Posterior cingulate gyrus (tissue), 11 donors: ENCODE measurements around the gene GABBR1.
A peak's percentile ranks its signal among the peaks of the same experiment; 100 is the strongest.

ENCODE experiments used
- DNase-seq, 10 donors: peaks; one replicate each; pipeline versions ENCODE4 v3.0.0 to v3.0.0-alpha.2; 2020 to 2021; ENCODE audit warnings: mixed read lengths in 3 of 10
- intact Hi-C: fragments of 100-400 bp; cut with DNase I; formaldehyde crosslinking; loops from one replicate; pipeline ENCODE4 v1.15.1; 2023

The GABBR1 gene

DNA sequence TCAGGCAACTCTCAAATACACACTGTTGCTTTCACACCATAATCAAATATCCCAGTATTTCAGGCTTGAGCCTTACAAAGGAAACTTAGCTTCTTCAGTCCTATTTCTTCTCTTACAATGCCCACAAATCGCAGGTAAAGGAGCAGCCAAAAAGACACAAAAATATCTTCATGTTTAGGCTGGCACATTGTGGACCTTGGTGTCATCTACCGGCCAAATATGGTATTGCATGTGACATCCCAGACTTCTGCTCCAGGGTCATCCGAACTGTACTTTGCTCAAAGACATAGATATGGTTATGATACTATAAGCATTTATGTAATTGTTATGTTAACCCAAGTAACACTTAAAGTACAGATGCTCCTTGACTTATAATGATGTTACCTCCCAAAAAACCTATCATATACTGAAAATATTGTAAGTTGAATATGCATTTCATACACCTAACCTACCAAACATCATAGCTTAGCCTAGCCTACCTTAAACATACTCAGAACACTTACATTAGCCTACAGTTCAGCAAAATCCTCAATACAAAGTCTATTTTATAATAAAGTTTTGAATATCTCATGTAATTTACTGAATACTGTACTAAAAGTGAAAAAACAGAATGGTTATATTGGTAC lies 43.4 kb downstream of the GABBR1 start:
- intact Hi-C loops: loop anchor here (10.0 kb wide), 1 partner anchor 215 kb away; the partner anchor contains the start of gene OR12D3
- DNase-seq: peak in 2 of 10 donors; percentile 43 to 62

- DNase-seq: no peak
- intact Hi-C loops: loop anchor here (10.0 kb wide), 1 partner anchor 210 kb away; the partner anchor contains the start of gene OR12D3
These were observed 48.2 kb downstream of the GABBR1 start, which contains the start of gene OR2H2 for GRCh38 chr6:29584821-29585220. Gene OR2H2, plus strand, starts transcription at chr6:29585121. Its CDS starts 2,824 bp downstream, at chr6:29587945.

- DNase-seq: no peak
These were observed 55.4 kb downstream of the GABBR1 start for GRCh38 chr6:29577544-29577943.

DNA sequence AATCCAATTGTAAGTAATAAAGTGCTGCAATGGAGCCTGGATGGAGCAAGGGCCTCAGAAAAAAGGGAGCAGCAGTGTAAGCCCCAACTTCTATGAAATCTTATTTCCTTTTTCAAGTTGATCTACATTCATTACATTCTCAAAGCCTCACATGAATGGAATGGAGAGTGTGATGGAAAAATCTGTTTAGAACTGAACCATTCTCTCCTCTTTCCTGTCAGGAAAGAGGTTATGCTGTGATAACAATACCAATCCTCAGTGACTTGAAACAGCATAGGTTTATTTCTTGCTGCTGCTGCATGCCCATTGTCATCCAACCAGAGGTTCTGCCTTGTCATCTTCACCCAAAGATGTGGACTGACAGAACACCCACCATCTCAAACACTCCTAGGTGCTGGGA lies 56.9 kb downstream of the GABBR1 start:
- intact Hi-C loops: no loop called here
- no peak for DNase-seq

More at GRCh38 chr6:29577544-29577943, 55.4 kb downstream of the GABBR1 start:
- intact Hi-C loops: no loop called here

- intact Hi-C loops: no loop called here
- DNase-seq: no peak
These were observed 65.0 kb downstream of the GABBR1 start for GRCh38 chr6:29567991-29568390.

DNA sequence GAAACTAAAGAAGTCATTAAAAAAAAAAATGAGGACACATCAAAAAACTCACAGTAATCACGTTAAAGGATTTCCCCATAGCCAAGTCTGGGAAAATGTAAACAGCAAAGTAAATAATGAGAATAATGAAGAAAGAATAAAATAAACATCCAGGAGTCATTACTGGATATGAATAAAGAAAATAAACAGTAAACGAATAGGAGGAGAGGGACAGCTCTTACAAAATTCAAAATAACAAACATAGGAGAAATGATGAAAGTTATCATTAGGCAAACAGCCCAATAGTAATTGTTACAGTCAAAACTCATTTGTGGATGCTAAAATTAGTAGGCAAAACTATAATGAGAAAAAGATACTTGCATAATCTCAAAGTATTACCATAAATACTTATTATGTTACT lies 65.4 kb downstream of the GABBR1 start:
- intact Hi-C loops: no loop called here
- no peak for DNase-seq

GRCh38 chr6:29566856-29567255 lies 66.1 kb downstream of the GABBR1 start:
- DNase-seq: no peak
- intact Hi-C loops: no loop called here

DNA sequence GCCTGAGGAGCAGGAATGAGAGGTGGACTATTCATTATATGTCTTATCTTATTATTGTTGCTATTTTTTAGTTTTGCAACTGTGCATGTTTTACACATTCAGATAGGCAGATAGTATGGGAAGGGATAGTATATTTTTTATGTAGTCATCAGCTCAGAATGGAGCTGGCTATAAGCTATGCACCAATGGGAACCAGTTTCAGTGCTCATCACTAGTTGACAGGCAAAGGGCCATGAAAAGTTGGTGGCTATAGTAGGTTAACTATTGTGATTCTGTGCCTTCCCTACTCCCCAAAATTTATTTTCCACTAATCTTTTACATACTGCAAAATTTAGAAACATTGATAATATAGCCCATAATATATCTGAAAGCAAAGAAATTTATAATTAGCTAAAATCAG lies 68.1 kb downstream of the GABBR1 start:
- DNase-seq: no peak
- intact Hi-C loops: no loop called here

DNA sequence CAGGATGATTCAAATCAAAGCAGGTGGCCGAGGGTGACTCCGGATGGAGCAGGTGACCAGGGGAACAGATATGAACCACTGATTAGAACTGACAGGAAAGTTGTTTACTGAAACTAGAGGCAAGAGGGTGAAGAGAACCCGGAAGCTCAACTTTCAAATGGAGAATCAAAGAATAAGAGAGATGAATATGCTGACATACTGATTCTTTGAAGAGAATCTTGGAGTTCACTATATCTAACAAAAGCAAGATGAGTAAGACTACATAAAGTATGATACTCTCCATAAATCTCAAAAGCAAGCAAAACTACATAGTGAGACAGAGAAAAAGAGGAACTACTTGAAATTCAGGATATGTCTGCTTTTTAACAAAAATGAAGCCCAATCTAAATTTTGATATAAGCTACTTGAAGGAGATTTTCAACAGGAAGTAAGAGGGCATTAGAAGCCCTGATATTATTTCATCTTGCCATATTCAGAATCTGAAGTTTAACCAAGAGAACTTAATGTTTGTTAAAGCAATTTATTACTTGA lies 69.5 kb downstream of the GABBR1 start:
- DNase-seq: no peak
- intact Hi-C loops: no loop called here

GRCh38 chr6:29561606-29562181 lies 71.3 kb downstream of the GABBR1 start:
- intact Hi-C loops: no loop called here
- no peak for DNase-seq

DNA sequence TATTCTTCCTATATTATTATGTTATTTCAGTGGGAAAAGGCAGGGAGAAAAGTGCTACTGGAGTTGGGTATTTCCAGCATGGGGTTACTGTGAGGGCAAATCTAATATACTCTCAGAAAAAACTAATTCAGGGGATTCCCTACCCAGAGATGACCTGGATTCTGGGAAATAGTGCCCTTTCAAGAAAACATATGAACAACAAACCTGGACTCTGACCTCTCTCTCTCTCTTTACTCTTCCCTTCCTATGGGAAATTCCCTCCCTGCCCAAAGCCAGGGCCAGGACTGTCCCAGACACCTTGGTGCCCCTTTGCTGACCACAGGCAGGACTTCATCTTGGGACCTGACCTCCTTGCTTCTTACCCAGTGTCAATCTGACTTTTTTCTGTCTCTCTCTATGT lies 71.9 kb downstream of the GABBR1 start:
- intact Hi-C loops: no loop called here
- DNase-seq: no peak

DNA sequence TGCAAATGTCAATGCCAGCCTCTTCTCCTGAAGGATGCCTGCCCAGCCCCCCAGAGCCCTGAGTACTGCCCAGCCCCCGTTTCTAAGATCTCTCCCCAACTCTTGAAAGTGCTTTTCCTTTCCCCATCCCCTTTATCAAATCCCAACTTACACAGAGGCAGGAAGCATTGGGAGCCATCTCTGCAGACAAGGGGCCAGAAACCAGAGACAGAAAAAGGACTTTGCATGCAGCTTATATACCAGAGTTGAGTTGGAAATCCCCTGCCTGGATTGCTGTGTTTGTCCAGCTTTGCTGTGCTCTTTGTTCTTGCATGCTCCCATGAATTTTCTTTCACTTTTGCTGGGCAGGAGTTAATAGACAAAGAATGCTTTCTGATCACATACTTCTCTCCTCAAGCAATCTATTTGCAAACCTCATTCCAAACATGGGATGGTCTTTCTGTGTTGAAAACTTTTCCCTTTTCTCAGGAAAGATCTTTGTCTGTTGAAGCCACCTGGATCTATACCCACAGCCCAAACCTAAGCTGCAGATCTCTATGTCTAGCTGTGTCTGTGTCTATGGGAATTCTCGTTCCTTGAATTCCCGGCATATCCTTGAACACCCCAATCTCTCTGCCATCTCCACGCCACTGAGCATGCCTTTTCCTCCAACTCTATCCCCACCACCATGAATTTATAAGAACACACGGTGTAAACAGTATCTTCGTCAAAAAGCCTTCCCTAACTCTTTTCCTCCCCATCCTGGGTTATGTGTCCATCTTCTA lies 73.3 kb downstream of the GABBR1 start, which contains the start of gene UBD:
UBD (minus strand) TSS at position 209 of the 764 bp plus-strand sequence; CDS start at position 178, 31 bp downstream.
- intact Hi-C loops: no loop called here
- no peak for DNase-seq

GRCh38 chr6:29558439-29559079 lies 74.4 kb downstream of the GABBR1 start:
- DNase-seq: no peak
- intact Hi-C loops: no loop called here

DNA sequence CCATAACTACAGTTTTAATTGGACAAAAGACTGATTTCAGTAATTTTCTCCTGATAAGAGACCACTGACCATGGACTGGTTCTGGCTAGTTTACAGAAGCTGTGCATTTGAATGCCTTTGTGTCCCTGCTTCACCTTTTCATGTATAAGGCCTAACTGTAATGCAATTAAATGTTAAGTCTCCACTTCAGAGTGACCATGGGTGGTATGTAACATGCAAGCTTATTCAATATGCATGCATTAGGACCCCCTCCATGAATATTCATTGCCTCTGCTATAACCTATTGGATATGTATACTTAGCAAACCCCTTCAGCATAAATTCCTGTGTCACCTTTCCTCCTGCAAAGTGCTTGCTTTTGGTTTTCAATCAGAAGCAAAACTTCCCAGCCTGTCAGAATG lies 75.7 kb downstream of the GABBR1 start:
- DNase-seq: no peak
- intact Hi-C loops: no loop called here

- DNase-seq: no peak
- intact Hi-C loops: no loop called here
These were observed 78.2 kb downstream of the GABBR1 start for GRCh38 chr6:29554764-29555163.

DNA sequence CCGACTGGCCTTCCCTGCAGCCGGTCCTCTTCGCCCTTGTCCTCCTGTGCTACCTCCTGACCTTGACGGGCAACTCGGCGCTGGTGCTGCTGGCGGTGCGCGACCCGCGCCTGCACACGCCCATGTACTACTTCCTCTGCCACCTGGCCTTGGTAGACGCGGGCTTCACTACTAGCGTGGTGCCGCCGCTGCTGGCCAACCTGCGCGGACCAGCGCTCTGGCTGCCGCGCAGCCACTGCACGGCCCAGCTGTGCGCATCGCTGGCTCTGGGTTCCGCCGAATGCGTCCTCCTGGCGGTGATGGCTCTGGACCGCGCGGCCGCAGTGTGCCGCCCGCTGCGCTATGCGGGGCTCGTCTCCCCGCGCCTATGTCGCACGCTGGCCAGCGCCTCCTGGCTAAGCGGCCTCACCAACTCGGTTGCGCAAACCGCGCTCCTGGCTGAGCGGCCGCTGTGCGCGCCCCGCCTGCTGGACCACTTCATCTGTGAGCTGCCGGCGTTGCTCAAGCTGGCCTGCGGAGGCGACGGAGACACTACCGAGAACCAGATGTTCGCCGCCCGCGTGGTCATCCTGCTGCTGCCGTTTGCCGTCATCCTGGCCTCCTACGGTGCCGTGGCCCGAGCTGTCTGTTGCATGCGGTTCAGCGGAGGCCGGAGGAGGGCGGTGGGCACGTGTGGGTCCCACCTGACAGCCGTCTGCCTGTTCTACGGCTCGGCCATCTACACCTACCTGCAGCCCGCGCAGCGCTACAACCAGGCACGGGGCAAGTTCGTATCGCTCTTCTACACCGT lies 79.5 kb downstream of the GABBR1 start:
- intact Hi-C loops: no loop called here
- DNase-seq: peak in 8 of 10 donors; percentile 24 to 91 (median 42)

DNA sequence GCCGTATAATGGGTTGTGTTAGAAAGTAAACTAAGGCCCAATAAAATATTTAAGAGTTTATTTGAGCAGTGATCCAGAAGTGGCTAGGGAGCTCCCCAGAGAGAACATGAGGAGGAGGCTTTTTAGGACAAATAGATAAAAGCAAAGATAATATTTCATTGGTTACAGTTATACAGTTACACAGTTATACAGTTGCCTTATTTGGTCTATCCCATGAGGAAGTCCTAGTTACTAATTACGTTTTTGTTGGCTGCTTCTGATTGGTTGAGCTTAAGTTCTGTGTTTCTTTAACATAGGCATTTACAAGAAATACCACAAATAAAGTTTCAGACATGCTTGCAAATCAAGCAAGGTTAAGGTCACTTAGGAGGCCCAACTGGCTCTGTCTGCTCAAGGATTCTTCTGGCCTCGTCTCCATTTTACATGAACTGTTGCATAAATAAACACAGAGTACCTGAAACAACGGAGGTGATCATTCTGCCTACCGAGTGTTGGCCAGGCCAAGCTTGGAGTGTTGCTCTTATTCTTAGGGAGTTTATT lies 80.4 kb downstream of the GABBR1 start:
- intact Hi-C loops: no loop called here
- no peak for DNase-seq

DNA sequence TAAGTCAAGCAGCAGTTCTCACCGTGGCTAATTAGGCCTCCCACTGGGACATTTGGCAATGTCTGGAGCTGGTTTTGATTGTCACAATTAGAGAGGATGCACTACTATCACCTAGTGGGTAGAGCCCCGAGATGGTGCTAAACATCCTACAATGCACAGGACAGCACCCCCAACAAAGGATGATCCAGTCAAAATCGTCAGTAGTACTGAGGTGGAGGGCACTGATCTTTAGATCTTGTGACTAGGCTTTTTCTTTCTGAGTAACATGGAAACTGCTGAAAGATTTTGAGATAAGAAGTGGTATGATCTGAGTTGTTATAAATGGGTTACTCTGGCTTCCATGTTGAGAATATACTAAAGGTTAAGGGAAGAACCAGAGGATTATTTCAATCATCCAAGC lies 85.4 kb downstream of the GABBR1 start:
- intact Hi-C loops: no loop called here
- DNase-seq: no peak

DNA sequence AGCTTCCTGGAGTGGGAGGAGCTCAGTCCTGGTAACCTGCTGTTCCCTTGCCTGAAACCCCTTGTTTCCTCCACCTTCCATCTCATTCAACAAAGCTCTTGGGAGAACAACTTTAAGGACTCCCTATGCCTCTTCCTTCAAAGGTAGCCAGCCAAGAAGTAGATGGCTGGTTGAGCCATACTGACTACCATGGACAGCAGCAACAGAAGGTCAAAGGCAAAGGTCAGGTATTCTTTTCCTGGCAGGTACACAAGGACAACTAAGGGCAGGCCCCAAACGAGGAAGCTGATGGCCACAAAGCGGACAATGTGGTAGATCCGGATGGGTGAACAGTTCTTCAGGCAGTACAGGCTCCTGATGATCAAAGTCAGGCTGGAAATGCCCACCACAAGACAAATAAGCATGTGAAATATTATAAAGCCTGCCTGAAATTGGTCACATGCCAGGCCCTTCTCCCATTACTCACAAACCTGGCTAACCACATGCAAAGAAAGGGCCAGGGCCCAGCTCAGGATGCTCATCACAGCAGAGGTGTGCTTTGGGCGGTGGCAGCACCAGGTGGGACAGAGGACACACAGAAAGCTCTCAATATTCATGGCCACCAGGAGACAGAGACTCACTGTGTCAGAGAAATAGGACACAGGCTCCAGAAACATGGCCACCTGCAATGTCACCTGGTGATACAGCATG lies 95.1 kb downstream of the GABBR1 start:
- intact Hi-C loops: no loop called here
- DNase-seq: no peak
